ENCODE measurements around the gene AP3B1.

DNA sequence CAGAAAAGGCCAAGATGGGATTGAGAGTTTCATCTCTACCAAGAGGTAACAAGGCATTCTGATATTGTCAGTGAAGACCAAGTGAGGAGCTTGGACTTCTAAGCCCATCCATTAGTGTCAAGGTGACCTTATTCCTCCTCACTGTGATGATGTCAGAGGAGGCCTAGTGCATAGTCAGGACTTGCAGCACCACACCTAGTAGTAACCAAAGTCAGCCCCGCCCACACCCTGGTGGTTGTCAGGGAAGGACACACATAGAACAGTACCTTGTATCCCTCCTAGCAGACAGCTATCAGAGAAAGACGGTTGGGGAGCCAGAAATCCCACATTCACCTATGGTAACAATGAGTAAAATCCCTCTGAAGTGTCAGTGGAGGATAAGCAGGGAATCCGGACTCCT lies 111.7 kb downstream of the AP3B1 start:
- TF ChIP-seq, protein P1, sequence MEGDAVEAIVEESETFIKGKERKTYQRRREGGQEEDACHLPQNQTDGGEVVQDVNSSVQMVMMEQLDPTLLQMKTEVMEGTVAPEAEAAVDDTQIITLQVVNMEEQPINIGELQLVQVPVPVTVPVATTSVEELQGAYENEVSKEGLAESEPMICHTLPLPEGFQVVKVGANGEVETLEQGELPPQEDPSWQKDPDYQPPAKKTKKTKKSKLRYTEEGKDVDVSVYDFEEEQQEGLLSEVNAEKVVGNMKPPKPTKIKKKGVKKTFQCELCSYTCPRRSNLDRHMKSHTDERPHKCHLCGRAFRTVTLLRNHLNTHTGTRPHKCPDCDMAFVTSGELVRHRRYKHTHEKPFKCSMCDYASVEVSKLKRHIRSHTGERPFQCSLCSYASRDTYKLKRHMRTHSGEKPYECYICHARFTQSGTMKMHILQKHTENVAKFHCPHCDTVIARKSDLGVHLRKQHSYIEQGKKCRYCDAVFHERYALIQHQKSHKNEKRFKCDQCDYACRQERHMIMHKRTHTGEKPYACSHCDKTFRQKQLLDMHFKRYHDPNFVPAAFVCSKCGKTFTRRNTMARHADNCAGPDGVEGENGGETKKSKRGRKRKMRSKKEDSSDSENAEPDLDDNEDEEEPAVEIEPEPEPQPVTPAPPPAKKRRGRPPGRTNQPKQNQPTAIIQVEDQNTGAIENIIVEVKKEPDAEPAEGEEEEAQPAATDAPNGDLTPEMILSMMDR (conservative IDR thresholded peaks at IDR 0.05 in 1 of 2, IDR thresholded peaks at IDR 0.05 in 1 of 2; ENCODE audit: low read depth in 1 of 2, low read length in 2 of 2), result no peak
- no peak for TF ChIP-seq EZH2 (IDR thresholded peaks at IDR 0.05; ENCODE audit: low read length, missing control alignments)

Data from fibroblast of lung (primary cell).